ENCODE results near the gene CKMT2. TPM values are rescaled to one million over a fixed set of nuclear protein-coding genes. Genes with fewer than 3 reads are reported as not detected.
A peak's percentile ranks its signal among the peaks of the same experiment; 100 is the strongest.

Gene CKMT2
- total RNA-seq, 1 experiment from 2014 or later: 1.8 TPM

DNA sequence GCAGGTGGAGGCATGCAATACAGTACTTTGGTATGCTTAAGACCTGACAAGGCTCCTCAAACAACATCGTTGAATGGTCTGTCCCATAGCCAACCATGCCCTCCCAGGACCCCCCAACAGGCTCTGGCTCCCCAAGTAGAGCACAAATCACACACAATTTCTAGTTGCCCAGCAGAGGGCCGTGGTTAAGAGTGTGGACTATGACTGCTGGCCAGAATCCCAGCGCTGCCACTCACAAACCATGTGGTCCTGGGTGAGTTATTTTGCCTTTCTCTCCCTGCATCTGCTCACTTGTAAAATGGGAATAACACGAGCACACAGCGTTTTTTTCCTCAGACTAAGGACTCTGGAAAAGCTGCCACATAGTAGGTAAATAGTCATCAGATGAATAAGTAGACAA is 6.5 kb downstream of the CKMT2 start:
- Mint-ChIP-seq H3K27me3 (ENCODE audit: low read depth) (no peaks in the 10 kb centered on the region), H3K9me3 (no peaks in the 10 kb centered on the region), H3K4me3 (no peak overlapping the region), H3K27ac (no peak overlapping the region), H3K36me3 (peaks cover 6% of the 10 kb centered on the region; the same call in 1 of the 2 replicates), H3K4me1 (peaks cover 9% of the 10 kb centered on the region)
- ChIA-PET CTCF (no interaction called here), POLR2A (interaction anchor here (0.6 kb wide), 1 partner anchor 9 kb away, joined by 3 read pairs; no protein-coding TSS in a partner anchor)
- TF ChIP-seq PREB (CRISPR knock-in tag; IDR thresholded peaks at IDR 0.05; ENCODE audit: borderline replicate concordance) (no peak), NFATC4 (CRISPR knock-in tag; IDR thresholded peaks at IDR 0.05) (no peak), GTF2I (CRISPR knock-in tag; conservative IDR thresholded peaks at IDR 0.05) (no peak), FOXP1 (CRISPR knock-in tag; IDR thresholded peaks at IDR 0.05; ENCODE audit: borderline replicate concordance) (no peak), PRDM15 (CRISPR knock-in tag; IDR thresholded peaks at IDR 0.05) (no peak), SOX15 (CRISPR knock-in tag; IDR thresholded peaks at IDR 0.05) (no peak), CDX4 (CRISPR knock-in tag; IDR thresholded peaks at IDR 0.05; ENCODE audit: borderline replicate concordance) (no peak), ELF4 (CRISPR knock-in tag; IDR thresholded peaks at IDR 0.05; ENCODE audit: low read depth) (no peak), TEAD4 (CRISPR knock-in tag; IDR thresholded peaks at IDR 0.05) (no peak), TP53 (CRISPR knock-in tag; IDR thresholded peaks at IDR 0.05) (no peak), MXD4 (CRISPR knock-in tag; IDR thresholded peaks at IDR 0.05; ENCODE audit: borderline replicate concordance) (no peak), ARID4B (CRISPR knock-in tag; IDR thresholded peaks at IDR 0.05; ENCODE audit: borderline replicate concordance) (no peak), ZNF423 (CRISPR knock-in tag; IDR thresholded peaks at IDR 0.05) (no peak), ZNF671 (CRISPR knock-in tag; IDR thresholded peaks at IDR 0.05) (no peak)
- TF ChIP-seq, protein P1, sequence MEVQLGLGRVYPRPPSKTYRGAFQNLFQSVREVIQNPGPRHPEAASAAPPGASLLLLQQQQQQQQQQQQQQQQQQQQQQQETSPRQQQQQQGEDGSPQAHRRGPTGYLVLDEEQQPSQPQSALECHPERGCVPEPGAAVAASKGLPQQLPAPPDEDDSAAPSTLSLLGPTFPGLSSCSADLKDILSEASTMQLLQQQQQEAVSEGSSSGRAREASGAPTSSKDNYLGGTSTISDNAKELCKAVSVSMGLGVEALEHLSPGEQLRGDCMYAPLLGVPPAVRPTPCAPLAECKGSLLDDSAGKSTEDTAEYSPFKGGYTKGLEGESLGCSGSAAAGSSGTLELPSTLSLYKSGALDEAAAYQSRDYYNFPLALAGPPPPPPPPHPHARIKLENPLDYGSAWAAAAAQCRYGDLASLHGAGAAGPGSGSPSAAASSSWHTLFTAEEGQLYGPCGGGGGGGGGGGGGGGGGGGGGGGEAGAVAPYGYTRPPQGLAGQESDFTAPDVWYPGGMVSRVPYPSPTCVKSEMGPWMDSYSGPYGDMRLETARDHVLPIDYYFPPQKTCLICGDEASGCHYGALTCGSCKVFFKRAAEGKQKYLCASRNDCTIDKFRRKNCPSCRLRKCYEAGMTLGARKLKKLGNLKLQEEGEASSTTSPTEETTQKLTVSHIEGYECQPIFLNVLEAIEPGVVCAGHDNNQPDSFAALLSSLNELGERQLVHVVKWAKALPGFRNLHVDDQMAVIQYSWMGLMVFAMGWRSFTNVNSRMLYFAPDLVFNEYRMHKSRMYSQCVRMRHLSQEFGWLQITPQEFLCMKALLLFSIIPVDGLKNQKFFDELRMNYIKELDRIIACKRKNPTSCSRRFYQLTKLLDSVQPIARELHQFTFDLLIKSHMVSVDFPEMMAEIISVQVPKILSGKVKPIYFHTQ (CRISPR knock-in tag; IDR thresholded peaks at IDR 0.05): no peak
- TF ChIP-seq, protein P2, sequence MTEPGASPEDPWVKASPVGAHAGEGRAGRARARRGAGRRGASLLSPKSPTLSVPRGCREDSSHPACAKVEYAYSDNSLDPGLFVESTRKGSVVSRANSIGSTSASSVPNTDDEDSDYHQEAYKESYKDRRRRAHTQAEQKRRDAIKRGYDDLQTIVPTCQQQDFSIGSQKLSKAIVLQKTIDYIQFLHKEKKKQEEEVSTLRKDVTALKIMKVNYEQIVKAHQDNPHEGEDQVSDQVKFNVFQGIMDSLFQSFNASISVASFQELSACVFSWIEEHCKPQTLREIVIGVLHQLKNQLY (CRISPR knock-in tag; IDR thresholded peaks at IDR 0.05): no peak
- DNase-seq (ENCODE audit: low spot score) (no peak), ATAC-seq (peak; percentile 19; the same call in 1 of the 2 replicates)

All from WTC11 (cell line).